Mesenchymal stem cell (in vitro differentiated cells and primary cell): ENCODE measurements around the gene PALM.
A peak's percentile ranks its signal among the peaks of the same experiment; 100 is the strongest.
"Not testable (repeated sequence)": the region's sequence is repeated elsewhere in the genome, so short reads cannot be mapped to it uniquely, and the experiment has no call there.

ENCODE experiments used
- DNase-seq: peaks from one replicate; pipeline ENCODE4 v3.0.0-alpha.2; 2013
- H2AFZ ChIP-seq: one replicate; pipeline ENCODE4 v1.6.1; 2013; ENCODE audit warnings: low read depth, mild to moderate bottlenecking, control low read depth, inconsistent platforms, low read length, moderate library complexity
- H2AK5ac ChIP-seq: 2 replicates; pipeline ENCODE4 v1.6.1; 2013; ENCODE audit warnings: low read length, moderate library complexity, mild to moderate bottlenecking, inconsistent platforms; ENCODE audit not compliant: severe bottlenecking
- H2BK120ac ChIP-seq: one replicate; pipeline ENCODE4 v1.6.1; 2013; ENCODE audit warnings: low read depth, mild to moderate bottlenecking, inconsistent platforms, low read length, moderate library complexity
- H2BK12ac ChIP-seq, 2 experiments: one replicate each; pipeline ENCODE4 v1.6.1; 2013; ENCODE audit warnings: inconsistent platforms in 2 of 2, low read length in 2 of 2, mild to moderate bottlenecking in 2 of 2, moderate library complexity in 2 of 2, control low read depth in 1 of 2
- H2BK15ac ChIP-seq: one replicate; pipeline ENCODE4 v1.6.1; 2013; ENCODE audit warnings: mild to moderate bottlenecking, low read depth, inconsistent platforms; ENCODE audit not compliant: poor library complexity, severe bottlenecking
- H2BK5ac ChIP-seq: 2 replicates; pipeline ENCODE4 v1.6.1; 2013; ENCODE audit warnings: low read depth, mild to moderate bottlenecking, low read length, control low read depth, inconsistent platforms; ENCODE audit not compliant: poor library complexity, severe bottlenecking
- H3K14ac ChIP-seq, 2 experiments: one replicate each; pipeline ENCODE4 v1.6.1; 2013; ENCODE audit warnings: inconsistent platforms in 2 of 2, low read length in 2 of 2, control low read depth in 1 of 2, mild to moderate bottlenecking in 1 of 2, moderate library complexity in 1 of 2
- H3K18ac ChIP-seq, 2 experiments: one replicate each; pipeline ENCODE4 v1.6.1; 2013; ENCODE audit warnings: inconsistent platforms in 2 of 2, low read length in 2 of 2, control low read depth in 1 of 2, low read depth in 1 of 2, mild to moderate bottlenecking in 1 of 2
- H3K23ac ChIP-seq, 2 experiments: one replicate each; pipeline ENCODE4 v1.6.1; 2013; ENCODE audit warnings: inconsistent platforms in 2 of 2, low read length in 2 of 2, mild to moderate bottlenecking in 2 of 2, moderate library complexity in 2 of 2, control low read depth in 1 of 2
- H3K27ac ChIP-seq: 2 replicates; pipeline ENCODE4 v1.5.1; 2013; ENCODE audit warnings: mild to moderate bottlenecking, moderate library complexity, low read length, control low read depth, inconsistent platforms; ENCODE audit not compliant: poor library complexity, severe bottlenecking
- H3K27me3 ChIP-seq, 2 experiments: 2 replicates each; pipeline versions ENCODE4 v1.6.1 to v1.7.0; 2013; ENCODE audit warnings: low read length in 2 of 2, mild to moderate bottlenecking in 2 of 2, moderate library complexity in 2 of 2, control low read depth in 1 of 2, inconsistent platforms in 1 of 2; ENCODE audit not compliant: control insufficient read depth in 1 of 2, insufficient read depth in 1 of 2
- H3K36me3 ChIP-seq, 2 experiments: 2 replicates each; pipeline versions ENCODE4 v1.6.1 to v1.7.0; 2013; ENCODE audit warnings: low read length in 2 of 2, control low read depth in 1 of 2, inconsistent platforms in 1 of 2, low read depth in 1 of 2, mild to moderate bottlenecking in 1 of 2; ENCODE audit not compliant: insufficient read depth in 2 of 2, control insufficient read depth in 1 of 2
- H3K4ac ChIP-seq, 2 experiments: one replicate each; pipeline ENCODE4 v1.6.1; 2013; ENCODE audit warnings: inconsistent platforms in 2 of 2, low read length in 2 of 2, mild to moderate bottlenecking in 2 of 2, moderate library complexity in 2 of 2, control low read depth in 1 of 2, low read depth in 1 of 2
- H3K4me1 ChIP-seq: 2 replicates; pipeline ENCODE4 v1.6.1; 2013; ENCODE audit warnings: low read depth, low read length, control low read depth; ENCODE audit not compliant: control insufficient read depth, insufficient read depth
- H3K4me2 ChIP-seq: 2 replicates; pipeline ENCODE4 v1.6.1; 2013; ENCODE audit warnings: low read length, mild to moderate bottlenecking, inconsistent platforms; ENCODE audit not compliant: poor library complexity, severe bottlenecking
- H3K4me3 ChIP-seq, 2 experiments: 2 replicates each; pipeline versions ENCODE4 v1.5.1 to v1.7.0; 2013; ENCODE audit warnings: low read length in 2 of 2, mild to moderate bottlenecking in 2 of 2, control low read depth in 1 of 2, low read depth in 1 of 2; ENCODE audit not compliant: insufficient read depth in 1 of 2
- H3K79me1 ChIP-seq: replicated peaks from 2 replicates; pipeline ENCODE4 v1.6.1; 2013; ENCODE audit warnings: mild to moderate bottlenecking, control low read depth, low read length, inconsistent platforms; ENCODE audit not compliant: poor library complexity, severe bottlenecking
- H3K9ac ChIP-seq: 2 replicates; pipeline ENCODE4 v1.7.0; 2013; ENCODE audit warnings: mild to moderate bottlenecking, low read length, moderate library complexity
- H3K9me3 ChIP-seq: 2 replicates; pipeline ENCODE4 v1.7.0; 2013; ENCODE audit warnings: mild to moderate bottlenecking, low read length; ENCODE audit not compliant: control insufficient read depth
- H4K8ac ChIP-seq: one replicate; pipeline ENCODE4 v1.6.1; 2013; ENCODE audit warnings: inconsistent platforms, mild to moderate bottlenecking, low read length, moderate library complexity
- H4K91ac ChIP-seq: one replicate; pipeline ENCODE4 v1.6.1; 2013; ENCODE audit warnings: mild to moderate bottlenecking, low read length, inconsistent platforms
- WGBS: methylation state at CpG from one replicate; pipeline ENCODE4 v1.1.7; 2013; ENCODE audit warnings: mixed read lengths; 5-methylcytosine and 5-hydroxymethylcytosine counted together

Gene PALM

GRCh38 chr19:664913-665443 lies 43.8 kb upstream of the PALM start:
- Histone ChIP-seq H4K91ac (no peak overlapping the region), H3K4ac (no peak overlapping the region), H3K23ac (no peak overlapping the region), H3K18ac (peak overlapping the region in 1 of 2 experiments; percentile 5), H2BK15ac (no peak overlapping the region), H2BK5ac (no peak overlapping the region), H3K4me3 (peak overlapping the region in 1 of 2 experiments; percentile 63), H2AK5ac (no peak overlapping the region), H3K79me1 (peaks cover 1% of the 10 kb centered on the region), H3K36me3 (peaks cover 0 to 15% of the 10 kb centered on the region in 2 experiments), H3K4me2 (peak overlapping the region; percentile 4), H3K4me1 (peaks cover 28% of the 10 kb centered on the region), H4K8ac (peak overlapping the region; percentile 93), H3K27ac (no peak overlapping the region), H2BK120ac (no peak overlapping the region), H3K9ac (peak overlapping the region; percentile 86), H2BK12ac (peak overlapping the region in 1 of 2 experiments; percentile 16), H3K9me3 (no peaks in the 10 kb centered on the region), H3K27me3 (no peaks in the 10 kb centered on the region), H2AFZ (peak overlapping the region; percentile 11), H3K14ac (no peak overlapping the region)
- peak; percentile 84 for DNase-seq
- WGBS, result 15% methylated on average over 24 of the region's 24 CpGs

- H2BK15ac ChIP-seq, H2BK12ac ChIP-seq, H2BK5ac ChIP-seq, H3K27me3 ChIP-seq, H3K23ac ChIP-seq, H2AK5ac ChIP-seq, H2BK120ac ChIP-seq, H3K9me3 ChIP-seq, DNase-seq, H3K9ac ChIP-seq, H3K36me3 ChIP-seq, H3K4ac ChIP-seq, H3K18ac ChIP-seq, H2AFZ ChIP-seq, H3K4me3 ChIP-seq, H3K27ac ChIP-seq, H4K91ac ChIP-seq, H3K79me1 ChIP-seq, H3K4me2 ChIP-seq, H3K14ac ChIP-seq, H4K8ac ChIP-seq: not testable (repeated sequence)
- peaks cover 11% of the 10 kb centered on the region for H3K4me1 ChIP-seq
- 85% methylated on average over 33 of the region's 38 CpGs for WGBS
These were observed 41.7 kb upstream of the PALM start for GRCh38 chr19:666985-667573.

DNA sequence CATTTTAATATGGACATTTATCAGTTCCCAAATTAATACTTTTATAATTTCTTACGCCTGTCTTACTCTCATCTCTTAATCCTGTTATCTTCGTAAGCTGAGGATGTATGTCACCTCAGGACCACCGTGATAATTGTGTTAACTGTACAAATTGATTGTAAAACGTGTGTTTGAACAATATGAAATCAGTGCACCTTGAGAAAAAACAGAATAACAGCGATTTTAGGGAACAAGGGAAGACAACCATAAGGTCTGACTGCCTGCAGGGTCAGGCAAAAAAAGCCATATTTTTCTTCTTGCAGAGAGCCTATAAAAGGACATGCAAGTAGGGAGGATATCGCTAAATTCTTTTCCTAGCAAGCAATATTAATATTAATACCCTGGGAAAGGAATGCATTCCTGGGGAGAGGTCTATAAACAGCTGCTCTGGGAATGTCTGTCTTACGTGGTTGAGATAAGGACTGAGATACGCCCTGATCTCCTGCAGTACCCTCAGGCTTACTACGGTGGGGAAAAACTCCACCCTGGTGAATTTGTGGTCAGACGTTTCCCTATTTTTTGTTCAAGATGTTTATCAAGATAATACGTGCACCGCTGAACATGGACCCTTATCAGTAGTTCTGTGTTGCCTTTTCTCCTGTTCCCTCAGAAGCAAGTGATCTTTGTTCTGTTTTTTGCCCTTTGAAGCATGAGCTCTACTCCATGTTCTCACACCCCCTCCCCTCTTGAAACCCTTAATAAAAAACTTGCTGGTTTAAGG lies 39.9 kb upstream of the PALM start:
- not testable (repeated sequence) for H4K8ac ChIP-seq, H3K4me2 ChIP-seq, H2AK5ac ChIP-seq, H3K79me1 ChIP-seq, H3K27ac ChIP-seq, H3K23ac ChIP-seq, H3K4me1 ChIP-seq, H3K9ac ChIP-seq, H2BK12ac ChIP-seq, H3K4me3 ChIP-seq, H3K14ac ChIP-seq, H2BK15ac ChIP-seq, H3K4ac ChIP-seq, H3K36me3 ChIP-seq, DNase-seq, H3K9me3 ChIP-seq, H3K27me3 ChIP-seq, H2AFZ ChIP-seq, H4K91ac ChIP-seq, H2BK5ac ChIP-seq, H3K18ac ChIP-seq, H2BK120ac ChIP-seq
- WGBS, result 67% methylated on average over 10 of the region's 12 CpGs

GRCh38 chr19:670609-671075 lies 38.1 kb upstream of the PALM start:
- WGBS, result 79% methylated on average over 9 of the region's 9 CpGs

More at GRCh38 chr19:670609-671075, 38.1 kb upstream of the PALM start:
- Histone ChIP-seq H3K4me2 (no peak overlapping the region), H3K4me1 (peaks cover 11% of the 10 kb centered on the region), H2AFZ (no peak overlapping the region), H2BK15ac (peak overlapping the region; percentile 7), H2AK5ac (no peak overlapping the region), H3K14ac (no peak overlapping the region), H3K23ac (peak overlapping the region in 1 of 2 experiments; percentile 42), H3K4ac (no peak overlapping the region), H3K9me3 (no peaks in the 10 kb centered on the region), H4K91ac (no peak overlapping the region), H3K27me3 (no peaks in the 10 kb centered on the region), H3K18ac (no peak overlapping the region), H3K79me1 (no peaks in the 10 kb centered on the region), H3K9ac (no peak overlapping the region), H4K8ac (no peak overlapping the region), H3K4me3 (no peak overlapping the region), H2BK5ac (no peak overlapping the region), H3K27ac (no peak overlapping the region), H2BK120ac (no peak overlapping the region), H3K36me3 (peaks cover 0 to 8% of the 10 kb centered on the region in 2 experiments), H2BK12ac (no peak overlapping the region)
- no peak for DNase-seq
